Measurements from ENCODE around the gene TAPT1. TPM values are rescaled to one million over a fixed set of nuclear protein-coding genes. Genes with fewer than 3 reads are reported as not detected.

The TAPT1 gene
- total RNA-seq, 2 donors from 2014 or later, result 19.7 to 21.1 TPM

DNA sequence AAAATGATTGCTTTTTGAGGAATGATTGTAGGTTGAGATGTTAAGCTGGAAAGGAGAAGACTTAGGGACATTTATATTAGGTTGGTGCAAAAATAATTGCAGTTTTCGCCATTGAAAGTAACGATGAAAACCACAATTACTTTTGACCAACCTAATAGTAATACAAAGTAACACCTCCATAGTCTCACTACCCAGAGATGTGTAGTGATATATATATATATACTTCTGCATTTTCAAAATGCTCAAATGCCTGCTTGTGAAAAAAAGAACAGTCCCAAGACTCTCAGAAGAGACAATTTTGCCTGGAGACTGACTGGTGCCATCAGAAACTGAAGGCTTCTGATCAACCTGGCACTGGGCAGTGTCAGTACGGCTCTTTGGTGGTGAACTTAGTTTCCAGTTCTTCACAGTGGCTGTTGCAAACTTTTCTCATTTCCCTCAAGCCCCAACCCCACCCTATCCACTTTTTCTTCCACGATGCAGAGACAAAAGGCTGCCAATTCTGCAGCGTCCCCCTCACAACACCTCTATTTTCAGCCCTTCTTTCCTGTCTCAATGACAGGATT lies 35.1 kb upstream of the TAPT1 start:
- Histone ChIP-seq H3K4me1 (peaks cover 0 to 5% of the 10 kb centered on the region in 2 donors), H3K36me3 (no peaks in the 10 kb centered on the region), H3K27me3 (no peaks in the 10 kb centered on the region), H3K9me3 (no peaks in the 10 kb centered on the region), H3K4me3 (no peak overlapping the region), H3K27ac (no peak overlapping the region)
- TF ChIP-seq CTCF (IDR thresholded peaks at IDR 0.05), result no peak
- no peak for DNase-seq (ENCODE audit: low spot score)

DNA sequence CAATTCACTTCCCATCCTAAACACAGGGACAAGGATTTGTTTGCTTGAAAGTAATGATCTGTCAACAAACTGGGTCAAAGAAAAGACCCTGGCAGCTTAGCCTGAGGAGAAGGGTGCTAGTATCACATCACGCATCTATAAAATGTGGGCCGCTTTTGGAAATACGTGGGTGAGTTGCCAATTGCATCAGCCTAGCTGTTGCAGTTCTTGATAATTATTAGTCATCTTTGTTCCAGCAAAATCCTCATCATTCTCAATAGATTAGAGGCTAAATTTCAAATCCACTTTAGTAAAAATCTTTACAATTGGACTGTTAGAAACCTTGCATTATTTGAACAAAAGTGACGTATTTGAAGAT lies 33.6 kb upstream of the TAPT1 start:
- no peak for TF ChIP-seq CTCF (IDR thresholded peaks at IDR 0.05)
- H3K4me3 ChIP-seq, result no peak overlapping the region
- peaks cover 0 to 5% of the 10 kb centered on the region in 2 donors for H3K4me1 ChIP-seq
- no peak overlapping the region for H3K27ac ChIP-seq
- H3K36me3 ChIP-seq, result no peaks in the 10 kb centered on the region
- no peaks in the 10 kb centered on the region for H3K9me3 ChIP-seq
- DNase-seq (ENCODE audit: low spot score), result no peak
- no peaks in the 10 kb centered on the region for H3K27me3 ChIP-seq

- H3K36me3 ChIP-seq, result no peaks in the 10 kb centered on the region
- peaks cover 0 to under 1% of the 10 kb centered on the region in 2 donors for H3K4me1 ChIP-seq
- no peak for DNase-seq (ENCODE audit: low spot score)
- no peaks in the 10 kb centered on the region for H3K9me3 ChIP-seq
- H3K27me3 ChIP-seq, result no peaks in the 10 kb centered on the region
- no peak for TF ChIP-seq CTCF (IDR thresholded peaks at IDR 0.05)
- H3K27ac ChIP-seq, result no peak overlapping the region
- H3K4me3 ChIP-seq, result no peak overlapping the region
Measured at GRCh38 chr4:16259241-16259888, 33.1 kb upstream of the TAPT1 start.

GRCh38 chr4:16257611-16258010 lies 31.3 kb upstream of the TAPT1 start:
- Histone ChIP-seq H3K27me3 (no peaks in the 10 kb centered on the region), H3K4me3 (no peak overlapping the region), H3K27ac (no peak overlapping the region), H3K36me3 (no peaks in the 10 kb centered on the region), H3K4me1 (no peaks in the 10 kb centered on the region), H3K9me3 (no peaks in the 10 kb centered on the region)
- TF ChIP-seq CTCF (IDR thresholded peaks at IDR 0.05), result no peak
- DNase-seq (ENCODE audit: low spot score), result no peak

DNA sequence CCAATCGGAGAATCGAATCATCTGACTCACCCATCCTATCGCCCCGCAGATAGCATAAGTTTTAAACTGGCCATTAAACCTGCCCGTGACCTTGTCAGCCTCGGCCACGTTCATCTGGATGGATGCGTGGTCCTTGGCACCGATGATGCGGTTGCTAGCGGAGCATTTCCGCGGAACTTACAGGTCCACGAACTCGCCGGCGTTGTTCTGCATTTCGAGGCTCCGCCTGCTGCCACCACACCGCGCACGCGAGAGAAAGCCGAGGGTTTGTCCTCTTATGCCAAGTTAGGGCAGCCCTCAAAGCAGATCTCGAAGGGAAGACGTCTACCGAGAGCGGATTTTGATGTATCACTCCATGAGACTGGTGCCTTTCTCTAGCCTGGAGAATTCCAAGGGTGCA lies 30.1 kb upstream of the TAPT1 start:
- Histone ChIP-seq H3K4me3 (no peak overlapping the region), H3K36me3 (no peaks in the 10 kb centered on the region), H3K27me3 (no peaks in the 10 kb centered on the region), H3K4me1 (no peaks in the 10 kb centered on the region), H3K27ac (no peak overlapping the region), H3K9me3 (no peaks in the 10 kb centered on the region)
- no peak for DNase-seq (ENCODE audit: low spot score)
- no peak for TF ChIP-seq CTCF (IDR thresholded peaks at IDR 0.05)

- Histone ChIP-seq H3K9me3 (no peaks in the 10 kb centered on the region), H3K36me3 (no peaks in the 10 kb centered on the region), H3K27me3 (no peaks in the 10 kb centered on the region), H3K4me1 (peaks cover 0 to 2% of the 10 kb centered on the region in 2 donors), H3K27ac (no peak overlapping the region), H3K4me3 (no peak overlapping the region)
- no peak for DNase-seq (ENCODE audit: low spot score)
- TF ChIP-seq CTCF (IDR thresholded peaks at IDR 0.05), result no peak
Measured at GRCh38 chr4:16255730-16256129, 29.5 kb upstream of the TAPT1 start.
